HG03135 (cell line): ENCODE measurements around the gene PIK3IP1.
"Not testable (repeated sequence)": the region's sequence is repeated elsewhere in the genome, so short reads cannot be mapped to it uniquely, and the experiment has no call there.

Source experiments
- ATAC-seq: cut with Tn5 transposase; IDR thresholded peaks from one replicate; pipeline ENCODE4 v1.9.1; 2021; ENCODE audit warnings: mild to moderate bottlenecking, moderate library complexity; ENCODE audit not compliant: unreplicated experiment

Gene PIK3IP1, protein sequence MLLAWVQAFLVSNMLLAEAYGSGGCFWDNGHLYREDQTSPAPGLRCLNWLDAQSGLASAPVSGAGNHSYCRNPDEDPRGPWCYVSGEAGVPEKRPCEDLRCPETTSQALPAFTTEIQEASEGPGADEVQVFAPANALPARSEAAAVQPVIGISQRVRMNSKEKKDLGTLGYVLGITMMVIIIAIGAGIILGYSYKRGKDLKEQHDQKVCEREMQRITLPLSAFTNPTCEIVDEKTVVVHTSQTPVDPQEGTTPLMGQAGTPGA

GRCh38 chr22:31292236-31292989 is at the start of gene PIK3IP1:
Gene PIK3IP1, minus strand, starts transcription at chr22:31292488. Its CDS starts 144 bp downstream, at chr22:31292344.
- ATAC-seq: no peak

GRCh38 chr22:31341386-31342088 is 49.2 kb upstream of the PIK3IP1 start:
- ATAC-seq: no peak

- ATAC-seq: no peak
Observed at GRCh38 chr22:31340765-31341247, 48.5 kb upstream of the PIK3IP1 start.

DNA sequence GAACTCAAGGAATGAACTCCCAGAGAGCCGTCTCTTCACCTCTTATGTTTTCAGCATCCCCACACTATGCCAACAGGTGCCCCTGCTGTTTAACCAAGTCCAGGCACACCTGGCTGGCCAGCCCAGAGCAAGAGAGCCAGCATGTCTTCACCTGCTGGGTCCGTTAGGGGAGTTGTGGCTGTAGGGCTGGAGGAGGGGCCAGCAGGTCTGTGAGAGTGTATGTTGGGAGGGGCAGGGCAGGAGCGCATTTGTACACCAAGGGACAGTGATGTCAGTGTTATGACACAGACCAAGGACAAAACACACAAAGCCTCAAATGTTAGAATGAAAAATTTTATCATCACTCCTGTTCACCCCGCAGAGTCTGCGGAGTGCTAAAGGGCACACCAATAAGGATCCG is 48.1 kb upstream of the PIK3IP1 start:
- no peak for ATAC-seq

GRCh38 chr22:31339148-31339832 is 47.0 kb upstream of the PIK3IP1 start:
- ATAC-seq: no peak

DNA sequence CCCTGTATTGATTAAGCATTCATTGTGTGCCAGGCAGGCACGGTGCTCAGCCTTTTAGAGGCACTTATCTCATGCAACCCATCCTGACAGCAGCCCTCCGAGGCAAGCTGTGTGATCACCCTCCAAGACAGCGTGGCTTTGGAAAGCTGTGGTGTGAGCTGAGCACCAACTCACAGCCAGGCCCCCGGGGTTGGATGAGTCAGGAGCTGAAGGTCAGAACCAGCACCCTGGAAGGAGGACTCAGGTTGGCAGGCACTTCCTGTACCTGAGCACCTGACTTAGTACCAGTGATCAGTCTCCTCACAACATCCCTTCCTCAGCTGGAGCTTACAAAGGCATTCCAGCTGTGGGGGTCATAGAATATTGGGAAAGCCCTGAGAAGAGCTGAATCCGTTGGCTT is 44.9 kb upstream of the PIK3IP1 start:
- no peak for ATAC-seq

GRCh38 chr22:31334329-31334728 is 42.0 kb upstream of the PIK3IP1 start:
- no peak for ATAC-seq

DNA sequence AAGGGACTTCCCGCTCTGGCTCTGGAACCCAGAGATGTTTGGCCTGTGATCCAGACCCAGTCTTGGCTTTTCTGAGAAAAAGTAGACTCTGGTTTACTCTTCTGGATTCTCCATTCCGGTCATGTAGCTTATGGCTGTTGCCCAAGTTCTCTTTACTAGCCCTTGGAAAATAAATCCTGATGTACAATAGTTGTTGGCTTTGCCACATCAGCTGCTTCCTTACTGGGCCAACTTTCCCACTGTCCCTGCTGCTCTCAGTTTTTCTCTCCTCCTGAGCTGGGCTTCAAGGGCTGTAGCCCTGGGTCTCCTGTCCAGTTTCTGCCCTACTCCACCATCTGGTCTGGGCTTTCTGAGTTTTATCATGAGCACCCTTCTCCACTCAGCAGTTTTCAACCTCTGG is 41.4 kb upstream of the PIK3IP1 start:
- no peak for ATAC-seq

DNA sequence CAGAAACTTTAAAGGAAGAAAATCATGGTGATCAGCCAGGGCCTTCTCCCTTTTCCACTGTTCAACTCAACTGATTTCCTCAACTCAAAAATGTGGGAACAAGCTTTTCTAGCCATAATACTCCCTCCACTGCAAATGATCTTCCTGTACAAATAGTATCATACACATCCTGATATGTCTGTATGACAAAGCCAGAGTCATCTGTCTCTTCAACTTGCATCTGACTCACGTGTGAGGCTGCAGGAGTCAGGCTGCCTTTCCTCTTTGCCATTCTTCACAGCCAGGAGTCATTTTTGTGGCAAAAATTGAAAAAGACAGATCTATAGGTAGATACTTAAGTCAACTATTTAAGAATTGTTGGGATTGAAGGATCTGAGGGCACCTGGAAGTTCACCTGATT is 40.6 kb upstream of the PIK3IP1 start:
- no peak for ATAC-seq

GRCh38 chr22:31332010-31332409 is 39.7 kb upstream of the PIK3IP1 start:
- no peak for ATAC-seq

DNA sequence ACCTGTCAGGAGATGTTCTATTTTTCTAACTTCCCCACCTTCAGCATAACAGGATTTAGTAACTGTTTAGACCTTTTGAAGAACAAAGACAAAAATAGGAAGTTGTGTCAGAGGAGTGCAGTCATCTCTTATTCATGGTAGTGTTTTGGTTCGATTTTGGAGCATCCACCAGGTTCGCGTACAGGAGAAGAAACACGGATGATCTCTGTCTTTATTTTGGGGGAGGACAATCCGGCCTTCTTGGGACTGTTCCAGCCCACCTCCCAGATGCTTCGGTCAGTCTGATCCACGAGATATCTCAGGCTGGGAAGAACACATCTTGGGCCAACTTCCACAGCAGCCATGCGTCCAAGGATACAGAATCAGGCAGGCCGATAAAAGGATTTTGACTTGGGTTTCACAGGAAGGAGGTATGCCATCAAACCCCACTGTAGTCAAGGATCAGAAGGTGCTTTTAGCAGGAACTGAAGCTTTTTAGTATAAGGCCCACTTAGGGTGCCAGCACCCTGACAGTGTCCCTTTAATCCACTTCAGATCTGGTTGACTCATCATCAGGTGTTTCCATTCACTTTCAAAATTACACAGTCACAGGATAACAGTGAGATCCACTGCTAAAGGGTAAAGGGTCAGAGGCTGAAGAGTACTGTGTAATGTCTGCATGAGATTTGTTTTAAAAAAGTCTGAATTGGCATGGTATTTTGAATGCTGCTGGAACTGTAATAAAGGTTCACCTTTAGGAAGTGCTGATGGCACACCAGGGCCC is 37.3 kb upstream of the PIK3IP1 start:
- ATAC-seq: no peak

- no peak for ATAC-seq
Observed at GRCh38 chr22:31329029-31329428, 36.7 kb upstream of the PIK3IP1 start.

- no peak for ATAC-seq
Observed at GRCh38 chr22:31328544-31328960, 36.3 kb upstream of the PIK3IP1 start.

DNA sequence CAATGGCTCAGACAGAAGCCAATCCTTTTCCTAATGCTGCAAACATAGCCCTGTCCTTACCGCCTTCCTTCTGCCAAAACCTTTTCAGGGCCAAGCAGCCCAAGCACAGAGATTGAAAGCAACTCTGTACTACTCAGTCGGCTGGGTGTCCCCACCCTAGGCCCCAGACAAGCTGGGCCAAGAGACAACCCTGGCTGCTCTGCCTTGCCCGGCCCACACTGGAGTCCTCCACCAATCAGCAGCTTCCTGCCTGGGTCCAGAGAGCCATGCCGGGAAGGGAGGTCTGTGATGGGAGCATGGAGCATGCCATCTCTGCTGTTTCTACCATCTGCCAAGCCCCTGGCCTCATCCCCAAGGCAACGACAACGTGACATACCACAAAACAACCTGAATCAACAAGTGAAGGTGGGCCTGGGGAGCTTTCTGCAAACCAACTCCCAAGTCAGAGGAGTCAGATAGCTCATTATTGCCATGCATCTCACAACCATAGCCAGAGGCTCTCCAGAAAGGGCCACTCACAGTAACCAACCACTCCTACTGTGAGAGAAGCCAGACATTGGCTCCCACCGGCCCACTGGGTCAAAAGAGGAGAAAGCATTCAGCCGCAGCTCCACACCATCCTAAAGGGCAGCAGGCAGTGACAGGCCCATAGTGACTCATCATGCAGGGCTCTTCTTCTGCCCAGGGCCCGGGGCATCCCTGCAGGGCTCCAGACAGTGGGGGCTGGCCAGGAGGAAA is 35.7 kb upstream of the PIK3IP1 start:
- no peak for ATAC-seq

DNA sequence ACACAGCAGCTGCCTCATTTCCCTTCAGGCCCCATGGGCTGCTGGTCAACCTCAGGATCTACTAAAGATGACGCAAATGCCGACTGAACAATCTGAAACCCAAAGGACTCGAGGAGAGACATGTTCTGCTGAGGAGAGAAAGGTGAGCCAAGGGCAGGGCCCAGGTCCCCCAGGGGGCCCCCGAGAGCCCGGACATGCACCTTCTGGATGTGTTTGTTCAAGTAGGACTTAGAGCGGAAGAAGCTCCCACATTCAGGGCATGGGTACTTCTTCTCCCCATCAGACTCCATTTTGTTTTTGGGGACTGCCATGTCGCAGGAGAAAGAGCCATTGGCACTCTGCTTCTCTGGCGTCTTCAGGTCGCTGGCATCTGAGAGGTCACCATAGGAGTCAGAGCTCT is 34.6 kb upstream of the PIK3IP1 start:
- ATAC-seq: no peak

DNA sequence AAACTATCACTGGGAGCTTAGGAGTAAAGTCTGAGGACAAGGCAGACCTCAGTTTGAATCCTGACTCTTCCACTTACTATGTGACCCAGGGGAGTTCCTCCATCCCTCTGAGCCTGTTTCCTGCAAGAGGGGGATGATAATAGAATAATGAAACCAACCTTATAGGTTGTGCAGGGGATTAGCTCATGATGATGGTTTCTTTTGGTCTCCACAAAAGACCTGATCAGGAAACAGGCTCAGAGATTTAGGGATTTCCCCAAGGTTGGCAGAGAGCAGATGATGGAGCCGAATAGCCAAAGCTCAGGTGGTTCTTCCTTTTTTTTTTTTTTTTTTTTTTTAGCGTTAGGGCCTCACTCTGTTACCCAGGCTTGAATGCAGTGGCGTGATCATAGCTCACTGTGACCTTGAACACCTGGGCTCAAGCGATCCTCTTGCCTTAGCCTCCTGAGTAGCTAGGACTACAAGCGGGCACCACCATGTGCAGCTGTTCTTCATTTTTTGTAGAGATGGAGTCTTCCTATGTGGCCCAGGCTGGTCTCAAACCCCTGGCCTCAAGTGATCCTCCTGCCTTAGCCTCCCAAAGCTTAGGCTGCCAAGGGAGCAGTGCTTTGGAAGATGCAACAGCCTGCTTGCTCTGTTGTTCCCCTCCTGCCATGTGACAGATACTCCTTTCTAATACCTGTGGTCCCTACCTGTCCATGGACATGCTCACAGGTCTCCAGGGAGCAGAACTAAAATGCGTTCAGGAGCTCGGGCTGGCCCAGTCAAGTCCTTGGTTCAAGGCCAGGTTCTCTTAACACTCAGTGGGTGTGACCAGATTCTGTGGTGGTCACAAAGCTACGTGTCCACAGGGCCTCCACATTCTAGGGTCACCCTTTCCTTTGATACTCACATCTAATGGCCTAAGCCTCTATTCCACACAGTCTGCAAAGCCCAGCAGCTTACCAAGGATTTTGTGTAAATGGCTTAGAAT is 31.6 kb upstream of the PIK3IP1 start:
- no peak for ATAC-seq

GRCh38 chr22:31321421-31321820 is 29.1 kb upstream of the PIK3IP1 start:
- no peak for ATAC-seq

- not testable (repeated sequence) for ATAC-seq
Observed at GRCh38 chr22:31314220-31314619, 21.9 kb upstream of the PIK3IP1 start.
